LNCaP clone FGC (cell line): ENCODE results near the gene NFIB.

Source experiments
- DNase-seq: peaks from one replicate; pipeline ENCODE4 v3.0.0-alpha.2; 2011; ENCODE audit warnings: low read depth
- H3K4me3 ChIP-seq: 2 replicates; pipeline ENCODE4 v1.5.1; 2011; ENCODE audit warnings: mild to moderate bottlenecking, low read depth, low read length, control low read depth
- TF ChIP-seq, protein P1 (sequence below): IDR thresholded peaks from 2 replicates; pipeline ENCODE4 v1.5.1; 2012; ENCODE audit warnings: mild to moderate bottlenecking; ENCODE audit not compliant: control insufficient read depth, insufficient read depth; ENCODE audit errors: extremely low read depth

NFIB gene

DNA sequence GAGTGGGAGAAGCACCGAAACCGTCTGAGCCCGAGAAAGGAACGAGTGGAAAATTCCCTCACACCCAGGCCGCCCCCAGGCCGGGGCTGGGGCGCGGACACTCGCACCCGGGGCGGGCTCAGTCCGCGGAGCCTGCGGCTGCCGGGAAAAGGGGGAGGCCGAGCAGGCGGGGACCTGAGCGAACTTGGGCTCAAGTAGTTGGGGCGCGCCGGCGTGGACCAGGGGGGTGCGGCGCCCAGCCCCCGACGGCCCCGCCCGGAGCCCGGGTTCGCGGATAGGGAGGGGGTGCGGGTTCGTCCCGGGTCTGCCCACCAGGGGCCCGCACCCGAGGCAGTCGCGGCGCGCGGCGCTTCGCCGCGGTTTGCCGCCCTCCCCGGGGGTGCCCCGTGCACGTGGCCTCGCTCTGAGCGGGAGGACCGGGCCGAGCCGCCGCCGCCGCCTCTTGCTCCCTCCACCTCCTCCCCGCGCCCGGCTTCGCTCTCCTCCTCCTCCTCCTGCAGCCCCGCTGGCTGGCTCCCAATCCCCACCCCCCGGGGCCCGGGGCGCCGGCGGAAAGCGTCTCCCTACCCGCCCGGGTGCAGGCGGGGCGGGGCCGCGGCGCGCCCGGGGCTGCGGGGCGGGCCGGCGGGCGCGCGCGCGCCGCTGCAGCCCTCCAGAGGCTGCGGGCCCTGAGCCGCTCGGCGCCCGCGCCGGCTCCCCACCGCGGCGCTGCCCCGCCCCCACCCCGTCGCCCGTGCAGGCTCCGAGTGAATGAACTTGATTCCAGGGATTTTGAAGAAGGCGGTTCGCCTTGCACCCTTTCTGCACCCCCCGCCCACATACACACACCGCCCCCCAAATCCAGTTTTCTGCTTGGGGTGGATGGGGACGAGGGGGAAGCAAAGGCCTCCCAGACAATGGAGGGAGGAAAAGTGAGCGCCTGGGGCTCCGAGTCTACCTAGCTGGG lies 1.3 kb upstream of the NFIB start:
- DNase-seq: no peak
- H3K4me3 ChIP-seq: peak overlapping the region; percentile 69
- TF ChIP-seq, protein P1, sequence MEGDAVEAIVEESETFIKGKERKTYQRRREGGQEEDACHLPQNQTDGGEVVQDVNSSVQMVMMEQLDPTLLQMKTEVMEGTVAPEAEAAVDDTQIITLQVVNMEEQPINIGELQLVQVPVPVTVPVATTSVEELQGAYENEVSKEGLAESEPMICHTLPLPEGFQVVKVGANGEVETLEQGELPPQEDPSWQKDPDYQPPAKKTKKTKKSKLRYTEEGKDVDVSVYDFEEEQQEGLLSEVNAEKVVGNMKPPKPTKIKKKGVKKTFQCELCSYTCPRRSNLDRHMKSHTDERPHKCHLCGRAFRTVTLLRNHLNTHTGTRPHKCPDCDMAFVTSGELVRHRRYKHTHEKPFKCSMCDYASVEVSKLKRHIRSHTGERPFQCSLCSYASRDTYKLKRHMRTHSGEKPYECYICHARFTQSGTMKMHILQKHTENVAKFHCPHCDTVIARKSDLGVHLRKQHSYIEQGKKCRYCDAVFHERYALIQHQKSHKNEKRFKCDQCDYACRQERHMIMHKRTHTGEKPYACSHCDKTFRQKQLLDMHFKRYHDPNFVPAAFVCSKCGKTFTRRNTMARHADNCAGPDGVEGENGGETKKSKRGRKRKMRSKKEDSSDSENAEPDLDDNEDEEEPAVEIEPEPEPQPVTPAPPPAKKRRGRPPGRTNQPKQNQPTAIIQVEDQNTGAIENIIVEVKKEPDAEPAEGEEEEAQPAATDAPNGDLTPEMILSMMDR: no peak

DNA sequence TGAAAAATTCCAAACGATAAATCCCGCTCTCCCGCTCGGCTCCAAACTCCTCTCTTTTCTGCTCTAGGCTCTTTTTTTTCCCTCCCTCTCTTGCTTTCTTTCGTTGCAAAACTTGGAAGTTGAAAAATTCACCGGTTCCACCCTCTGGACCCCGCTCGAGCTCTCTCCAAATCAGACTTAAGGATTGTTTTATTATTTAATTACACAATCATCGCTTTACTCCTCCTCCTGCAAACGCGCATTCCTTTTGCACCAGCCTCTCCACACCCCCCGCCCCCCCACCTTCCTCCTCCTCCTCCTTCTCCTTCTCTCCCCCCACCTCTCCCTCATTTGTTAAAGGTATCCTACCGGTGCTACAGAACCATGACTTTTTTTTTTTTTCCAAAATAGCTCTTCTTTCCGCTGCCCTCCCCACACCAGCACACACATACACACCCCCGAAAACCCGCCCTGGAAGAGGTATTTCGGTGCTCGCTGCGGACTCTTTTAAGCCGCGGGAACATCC lies 535 bp upstream of the NFIB start:
- peak overlapping the region; percentile 69 for H3K4me3 ChIP-seq
- TF ChIP-seq, protein P1: no peak
- DNase-seq: peak; percentile 69

DNA sequence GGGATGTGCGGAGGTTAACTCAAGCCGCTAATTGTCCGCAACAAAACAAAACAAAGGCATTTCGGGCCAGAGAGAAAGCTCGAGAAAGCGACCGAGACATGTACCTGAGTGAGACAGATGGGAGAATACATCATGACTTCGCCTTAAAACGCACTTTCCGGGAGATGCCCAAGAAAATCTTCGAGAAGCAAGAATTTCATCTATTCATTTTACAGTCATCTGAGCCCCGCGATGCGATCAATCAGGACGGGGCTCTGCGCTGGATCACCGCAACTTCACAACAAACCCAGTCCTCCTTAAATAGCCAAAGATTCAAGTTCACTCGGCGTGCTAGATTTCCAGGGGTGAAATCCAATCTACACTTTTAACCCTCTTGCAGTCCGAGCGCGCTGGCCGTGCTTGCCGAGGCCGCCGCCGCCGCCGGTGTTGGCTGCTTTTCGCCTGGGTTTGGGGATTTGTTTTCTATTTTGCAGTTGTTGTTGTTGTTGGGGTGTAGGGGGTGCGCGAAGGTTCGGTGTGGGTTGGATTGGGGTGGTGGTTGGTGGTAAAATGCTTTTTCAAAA lies 482 bp downstream of the NFIB start:
- no peak for DNase-seq
- TF ChIP-seq, protein P1: no peak
- H3K4me3 ChIP-seq: peak overlapping the region; percentile 69

DNA sequence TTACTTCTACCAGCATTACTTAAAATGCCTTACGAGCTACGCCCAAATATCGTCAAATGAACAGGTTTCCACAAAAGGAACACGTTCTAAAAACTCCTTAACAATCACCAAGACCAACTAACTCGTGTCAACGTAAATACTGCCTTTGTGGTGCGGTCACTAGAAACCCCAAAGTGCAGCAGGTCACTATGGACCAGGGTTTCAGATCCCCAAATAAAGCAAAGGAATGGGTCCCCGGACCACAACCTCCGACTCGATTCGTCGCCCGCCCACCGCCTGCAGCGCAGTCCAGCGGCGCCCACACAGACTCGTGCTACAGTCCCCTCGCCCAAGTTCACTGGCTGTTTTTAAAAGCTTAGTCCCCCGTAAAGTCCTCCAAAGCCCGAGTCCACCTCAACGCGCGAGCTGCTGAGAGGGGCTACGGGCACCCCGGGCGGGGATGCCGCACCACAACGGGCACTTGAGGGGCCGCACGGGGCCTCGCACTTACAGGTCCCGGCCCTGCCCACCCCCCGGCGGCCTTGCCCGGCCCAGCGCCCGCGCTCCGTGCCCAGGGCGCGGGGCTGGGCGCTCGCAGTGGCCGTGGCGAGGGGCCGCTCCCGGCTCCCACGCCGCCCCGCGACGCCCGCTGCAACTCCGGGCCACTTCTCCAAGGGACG lies 1.1 kb downstream of the NFIB start:
- no peak for DNase-seq
- TF ChIP-seq, protein P1: no peak
- peak overlapping the region; percentile 69 for H3K4me3 ChIP-seq

DNA sequence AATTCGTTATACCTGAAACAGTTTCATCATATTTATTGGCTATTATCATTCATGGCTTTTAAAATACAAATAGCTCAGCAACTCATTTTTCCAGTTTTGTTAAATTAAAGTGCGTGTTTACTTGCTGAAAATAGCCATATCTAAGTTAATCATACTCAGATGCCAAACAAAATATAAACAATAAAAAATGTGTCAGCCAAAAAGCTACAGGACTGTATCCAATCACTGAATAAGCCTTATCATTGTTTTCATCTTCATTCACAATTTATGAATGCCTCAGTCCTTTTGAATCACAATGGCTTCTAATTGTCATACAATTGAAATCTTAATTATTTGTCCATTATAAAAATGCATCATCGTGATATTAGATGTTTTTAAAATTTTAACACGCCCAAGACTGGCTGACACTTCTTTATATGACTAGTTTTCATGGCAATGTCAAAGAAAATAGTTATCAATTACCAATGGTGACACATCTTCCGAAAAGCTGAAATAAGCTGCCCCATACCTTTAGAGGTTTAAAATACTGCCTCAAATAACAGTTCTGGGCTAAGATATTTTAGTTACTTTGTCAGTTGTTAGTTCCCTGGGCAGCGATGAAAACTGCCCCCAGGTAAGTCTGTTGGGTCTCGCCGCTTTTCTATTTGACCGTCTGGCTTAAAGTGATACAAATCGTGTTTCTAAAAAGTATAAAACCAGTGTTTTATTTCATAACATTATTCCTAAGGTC lies 1.8 kb downstream of the NFIB start:
- DNase-seq: peak; percentile 66
- H3K4me3 ChIP-seq: peak overlapping the region; percentile 69
- TF ChIP-seq, protein P1: no peak

DNA sequence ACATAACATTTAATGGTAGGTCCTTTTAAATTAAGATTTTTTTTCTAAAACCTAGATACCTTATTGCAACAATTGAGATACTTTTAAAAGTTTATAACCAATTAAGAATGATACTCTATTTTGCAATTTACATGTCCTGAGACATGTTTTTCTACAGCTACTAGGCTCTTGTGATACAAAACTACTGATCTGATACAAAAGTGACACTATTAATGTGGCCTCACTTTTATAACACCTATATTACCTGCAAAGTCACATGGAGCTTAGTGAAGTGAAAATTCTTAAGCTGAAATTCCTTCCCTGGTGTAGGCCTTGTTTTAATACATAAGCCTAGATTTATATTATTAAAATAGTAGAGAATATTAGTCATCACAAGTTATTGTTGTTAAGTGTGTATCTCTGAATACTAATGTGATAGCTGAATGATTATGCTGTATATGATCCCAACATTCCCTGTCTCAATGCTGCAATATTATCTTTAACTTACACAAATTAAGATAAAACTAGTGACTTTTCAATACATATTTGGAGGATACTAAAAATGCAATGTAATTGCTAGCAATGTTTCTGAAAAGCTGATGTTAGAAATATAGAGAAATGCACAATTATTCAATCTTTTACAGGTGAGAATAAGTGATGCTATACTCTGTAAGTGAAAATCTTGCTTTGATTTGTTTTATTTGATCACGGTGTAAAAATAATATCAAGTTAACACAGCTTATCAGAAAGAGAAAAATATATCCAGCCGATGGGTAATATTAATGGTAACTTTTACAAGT lies 2.6 kb downstream of the NFIB start:
- H3K4me3 ChIP-seq: peak overlapping the region; percentile 69; the same call in 1 of the 2 replicates
- DNase-seq: no peak
- TF ChIP-seq, protein P1: no peak
